Measurements from ENCODE around the gene FAM241A.

- TF ChIP-seq, protein P1, sequence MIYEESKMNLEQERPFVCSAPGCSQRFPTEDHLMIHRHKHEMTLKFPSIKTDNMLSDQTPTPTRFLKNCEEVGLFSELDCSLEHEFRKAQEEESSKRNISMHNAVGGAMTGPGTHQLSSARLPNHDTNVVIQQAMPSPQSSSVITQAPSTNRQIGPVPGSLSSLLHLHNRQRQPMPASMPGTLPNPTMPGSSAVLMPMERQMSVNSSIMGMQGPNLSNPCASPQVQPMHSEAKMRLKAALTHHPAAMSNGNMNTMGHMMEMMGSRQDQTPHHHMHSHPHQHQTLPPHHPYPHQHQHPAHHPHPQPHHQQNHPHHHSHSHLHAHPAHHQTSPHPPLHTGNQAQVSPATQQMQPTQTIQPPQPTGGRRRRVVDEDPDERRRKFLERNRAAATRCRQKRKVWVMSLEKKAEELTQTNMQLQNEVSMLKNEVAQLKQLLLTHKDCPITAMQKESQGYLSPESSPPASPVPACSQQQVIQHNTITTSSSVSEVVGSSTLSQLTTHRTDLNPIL (CRISPR knock-in tag; IDR thresholded peaks at IDR 0.05; ENCODE audit: low read depth): no peak
- TF ChIP-seq ARNTL (CRISPR knock-in tag; IDR thresholded peaks at IDR 0.05; ENCODE audit: borderline replicate concordance, low read depth) (no peak), PATZ1 (CRISPR knock-in tag; IDR thresholded peaks at IDR 0.05; ENCODE audit: borderline replicate concordance) (no peak), ZC3H10 (CRISPR knock-in tag; IDR thresholded peaks at IDR 0.05) (no peak), RARB (CRISPR knock-in tag; IDR thresholded peaks at IDR 0.05) (no peak), ZFP3 (CRISPR knock-in tag; IDR thresholded peaks at IDR 0.05) (no peak), CSDC2 (CRISPR knock-in tag; IDR thresholded peaks at IDR 0.05) (no peak), TOX (CRISPR knock-in tag; IDR thresholded peaks at IDR 0.05; ENCODE audit: borderline replicate concordance) (no peak)
- TF ChIP-seq, protein P2, sequence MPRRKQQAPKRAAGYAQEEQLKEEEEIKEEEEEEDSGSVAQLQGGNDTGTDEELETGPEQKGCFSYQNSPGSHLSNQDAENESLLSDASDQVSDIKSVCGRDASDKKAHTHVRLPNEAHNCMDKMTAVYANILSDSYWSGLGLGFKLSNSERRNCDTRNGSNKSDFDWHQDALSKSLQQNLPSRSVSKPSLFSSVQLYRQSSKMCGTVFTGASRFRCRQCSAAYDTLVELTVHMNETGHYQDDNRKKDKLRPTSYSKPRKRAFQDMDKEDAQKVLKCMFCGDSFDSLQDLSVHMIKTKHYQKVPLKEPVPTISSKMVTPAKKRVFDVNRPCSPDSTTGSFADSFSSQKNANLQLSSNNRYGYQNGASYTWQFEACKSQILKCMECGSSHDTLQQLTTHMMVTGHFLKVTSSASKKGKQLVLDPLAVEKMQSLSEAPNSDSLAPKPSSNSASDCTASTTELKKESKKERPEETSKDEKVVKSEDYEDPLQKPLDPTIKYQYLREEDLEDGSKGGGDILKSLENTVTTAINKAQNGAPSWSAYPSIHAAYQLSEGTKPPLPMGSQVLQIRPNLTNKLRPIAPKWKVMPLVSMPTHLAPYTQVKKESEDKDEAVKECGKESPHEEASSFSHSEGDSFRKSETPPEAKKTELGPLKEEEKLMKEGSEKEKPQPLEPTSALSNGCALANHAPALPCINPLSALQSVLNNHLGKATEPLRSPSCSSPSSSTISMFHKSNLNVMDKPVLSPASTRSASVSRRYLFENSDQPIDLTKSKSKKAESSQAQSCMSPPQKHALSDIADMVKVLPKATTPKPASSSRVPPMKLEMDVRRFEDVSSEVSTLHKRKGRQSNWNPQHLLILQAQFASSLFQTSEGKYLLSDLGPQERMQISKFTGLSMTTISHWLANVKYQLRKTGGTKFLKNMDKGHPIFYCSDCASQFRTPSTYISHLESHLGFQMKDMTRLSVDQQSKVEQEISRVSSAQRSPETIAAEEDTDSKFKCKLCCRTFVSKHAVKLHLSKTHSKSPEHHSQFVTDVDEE (CRISPR knock-in tag; IDR thresholded peaks at IDR 0.05): no peak
These were observed 79.9 kb downstream of the FAM241A start for GRCh38 chr4:112225157-112225556.

Measured in SK-N-SH treated with all-trans-retinoic acid at 6 μM for 48 hours (cell line).